Lower leg skin (tissue), 3 donors: Measurements from ENCODE around the gene MAP3K19.

Experiments used
- CTCF ChIP-seq, 3 donors: fragments of 450-650 bp; IDR thresholded peaks; one replicate each; pipeline ENCODE4 v1.5.1; 2016; ENCODE audit warnings: antibody characterized with exemption in 3 of 3, mild to moderate bottlenecking in 3 of 3, moderate library complexity in 2 of 3
- POLR2A ChIP-seq, 2 donors: fragments of 450-650 bp; IDR thresholded peaks; one replicate each; pipeline ENCODE4 v1.6.1; 2016 to 2017; ENCODE audit warnings: antibody characterized with exemption in 2 of 2, mild to moderate bottlenecking in 1 of 2, moderate library complexity in 1 of 2

- TF ChIP-seq CTCF (IDR thresholded peaks at IDR 0.05): no peak
- no peak for TF ChIP-seq POLR2A (IDR thresholded peaks at IDR 0.05)
These were observed 16.4 kb downstream of the MAP3K19 start for GRCh38 chr2:135030826-135031225.
